Testis (tissue), 3 donors: ENCODE data around the gene MALAT1. TPM values are rescaled to one million over a fixed set of nuclear protein-coding genes. Genes with fewer than 3 reads are reported as not detected.

Source experiments
- DNase-seq: peaks from one replicate; pipeline ENCODE4 v3.0.0-alpha.2; 2019
- H3K27ac ChIP-seq, 2 donors: fragments of 200-600 bp; sonication (generic); one replicate each; pipeline ENCODE4 v1.5.1; 2019
- H3K27me3 ChIP-seq: fragments of 200-600 bp; sonication (generic); one replicate; pipeline ENCODE4 v1.5.1; 2019
- H3K36me3 ChIP-seq: fragments of 200-600 bp; sonication (generic); one replicate; pipeline ENCODE4 v1.5.1; 2017; ENCODE audit warnings: low read depth; ENCODE audit errors: missing control alignments
- H3K4me1 ChIP-seq: fragments of 200-600 bp; sonication (generic); one replicate; pipeline ENCODE4 v1.5.1; 2019
- H3K4me3 ChIP-seq, 2 donors: fragments of 200-600 bp; sonication (generic); one replicate each; pipeline ENCODE4 v1.5.1; 2017 to 2019
- H3K9me3 ChIP-seq: fragments of 200-600 bp; sonication (generic); one replicate; pipeline ENCODE4 v1.5.1; 2017
- POLR2A ChIP-seq: fragments of 450-650 bp; IDR thresholded peaks from one replicate; pipeline ENCODE4 v1.6.1; 2017; ENCODE audit warnings: antibody characterized with exemption, mild to moderate bottlenecking, moderate library complexity
- WGBS, 2 donors: methylation state at CpG; one replicate each; pipeline ENCODE4 v1.1.5; 2018; 5-methylcytosine and 5-hydroxymethylcytosine counted together
- intact Hi-C: fragments of 100-400 bp; cut with DNase I; formaldehyde crosslinking; loops from one replicate; pipeline ENCODE4 v1.15.1; 2023; ENCODE audit warnings: low total_unique reads
- polyA plus RNA-seq: library from polyadenylated mRNA; stranded (reverse); fragments of 350-450 nt; fragmentation: Illumina TruSeq; extraction: RNeasy Lipid Tissue Mini Kit (QIAGEN cat#74804); gene quantifications from one replicate; pipeline ENCODE4 v1.2.3, GENCODE V29; 2014; ENCODE audit warnings: low read depth, low replicate concordance; ENCODE audit not compliant: insufficient read depth
- total RNA-seq, 2 donors: library from RNA; depleted of rRNA; stranded (reverse); fragments of >200 nt; gene quantifications; one replicate each; pipeline ENCODE4 v1.2.3, GENCODE V29; 2016
- TF ChIP-seq, protein P1 (sequence below), 3 experiments: fragments of 450-650 bp in 2 of 3; fragments of 200-600 bp in 1 of 3; sonication (generic) in 1 of 3; IDR thresholded peaks; one replicate each; pipeline ENCODE4 v1.5.1; 2016 to 2019; ENCODE audit warnings: antibody characterized with exemption in 3 of 3, mild to moderate bottlenecking in 2 of 3, moderate library complexity in 1 of 3

The MALAT1 gene
- total and polyA plus RNA-seq, 3 donors from 2014 or later, result 26.7 to 9,314 (median 8,109) TPM

DNA sequence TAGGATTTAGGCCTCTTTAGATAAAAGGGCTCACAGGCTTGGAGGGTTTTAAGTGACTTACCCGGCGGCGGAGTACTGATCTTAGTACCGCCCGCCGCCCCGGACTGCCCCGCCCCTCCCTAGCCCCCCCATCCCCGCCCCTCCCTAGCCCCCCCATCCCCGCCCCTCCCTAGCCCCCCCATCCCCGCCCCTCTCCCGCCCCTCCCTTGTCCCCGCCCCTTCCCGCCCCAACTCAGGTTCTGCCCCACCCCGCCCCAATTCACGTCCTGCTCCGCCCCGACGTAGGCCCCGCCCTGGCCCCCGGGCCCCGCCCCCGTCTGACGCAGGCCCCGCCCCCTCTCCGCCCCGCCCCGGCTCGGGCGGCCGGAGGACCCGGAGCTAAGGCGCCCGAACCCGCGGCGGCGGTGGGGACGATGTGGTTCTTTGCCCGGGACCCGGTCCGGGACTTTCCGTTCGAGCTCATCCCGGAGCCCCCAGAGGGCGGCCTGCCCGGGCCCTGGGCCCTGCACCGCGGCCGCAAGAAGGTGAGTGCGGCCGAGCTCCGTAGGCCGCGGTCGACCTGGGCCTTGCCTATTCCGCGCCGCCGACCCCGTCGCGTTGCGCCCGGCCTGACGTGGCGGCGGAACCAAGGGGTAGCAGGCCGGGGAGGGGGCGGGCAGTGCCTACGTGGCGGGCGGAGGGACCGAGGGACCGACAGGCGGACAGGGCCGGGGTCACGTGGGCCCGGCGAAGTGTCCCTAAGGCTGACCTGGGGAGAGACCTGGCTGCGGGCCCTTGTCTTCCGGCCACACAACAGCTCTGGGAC, 26.1 kb downstream of the MALAT1 start, which contains the start of gene SCYL1:
Gene SCYL1, plus strand, starts transcription at position 343 of the 805 bp plus-strand sequence. Its CDS starts 71 bp downstream, at position 414.
- no peak for TF ChIP-seq POLR2A
- TF ChIP-seq, protein P1, sequence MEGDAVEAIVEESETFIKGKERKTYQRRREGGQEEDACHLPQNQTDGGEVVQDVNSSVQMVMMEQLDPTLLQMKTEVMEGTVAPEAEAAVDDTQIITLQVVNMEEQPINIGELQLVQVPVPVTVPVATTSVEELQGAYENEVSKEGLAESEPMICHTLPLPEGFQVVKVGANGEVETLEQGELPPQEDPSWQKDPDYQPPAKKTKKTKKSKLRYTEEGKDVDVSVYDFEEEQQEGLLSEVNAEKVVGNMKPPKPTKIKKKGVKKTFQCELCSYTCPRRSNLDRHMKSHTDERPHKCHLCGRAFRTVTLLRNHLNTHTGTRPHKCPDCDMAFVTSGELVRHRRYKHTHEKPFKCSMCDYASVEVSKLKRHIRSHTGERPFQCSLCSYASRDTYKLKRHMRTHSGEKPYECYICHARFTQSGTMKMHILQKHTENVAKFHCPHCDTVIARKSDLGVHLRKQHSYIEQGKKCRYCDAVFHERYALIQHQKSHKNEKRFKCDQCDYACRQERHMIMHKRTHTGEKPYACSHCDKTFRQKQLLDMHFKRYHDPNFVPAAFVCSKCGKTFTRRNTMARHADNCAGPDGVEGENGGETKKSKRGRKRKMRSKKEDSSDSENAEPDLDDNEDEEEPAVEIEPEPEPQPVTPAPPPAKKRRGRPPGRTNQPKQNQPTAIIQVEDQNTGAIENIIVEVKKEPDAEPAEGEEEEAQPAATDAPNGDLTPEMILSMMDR (IDR thresholded peaks at IDR 0.05), result no peak
- intact Hi-C loops, result no loop called here
- Histone ChIP-seq H3K27me3 (no peaks in the 10 kb centered on the region), H3K27ac (peak within 1 kb of the TSS; percentile 86 to 89), H3K4me3 (peak within 1 kb of the TSS; percentile 95 to 99), H3K4me1 (peaks cover 57% of the 10 kb centered on the region), H3K36me3 (no peaks in the 10 kb centered on the region), H3K9me3 (no peaks in the 10 kb centered on the region)
- WGBS, 2 donors, result 0 to 3% methylated on average over 20 to 47 of the region's 82 CpGs
- DNase-seq, result peak; percentile 86

DNA sequence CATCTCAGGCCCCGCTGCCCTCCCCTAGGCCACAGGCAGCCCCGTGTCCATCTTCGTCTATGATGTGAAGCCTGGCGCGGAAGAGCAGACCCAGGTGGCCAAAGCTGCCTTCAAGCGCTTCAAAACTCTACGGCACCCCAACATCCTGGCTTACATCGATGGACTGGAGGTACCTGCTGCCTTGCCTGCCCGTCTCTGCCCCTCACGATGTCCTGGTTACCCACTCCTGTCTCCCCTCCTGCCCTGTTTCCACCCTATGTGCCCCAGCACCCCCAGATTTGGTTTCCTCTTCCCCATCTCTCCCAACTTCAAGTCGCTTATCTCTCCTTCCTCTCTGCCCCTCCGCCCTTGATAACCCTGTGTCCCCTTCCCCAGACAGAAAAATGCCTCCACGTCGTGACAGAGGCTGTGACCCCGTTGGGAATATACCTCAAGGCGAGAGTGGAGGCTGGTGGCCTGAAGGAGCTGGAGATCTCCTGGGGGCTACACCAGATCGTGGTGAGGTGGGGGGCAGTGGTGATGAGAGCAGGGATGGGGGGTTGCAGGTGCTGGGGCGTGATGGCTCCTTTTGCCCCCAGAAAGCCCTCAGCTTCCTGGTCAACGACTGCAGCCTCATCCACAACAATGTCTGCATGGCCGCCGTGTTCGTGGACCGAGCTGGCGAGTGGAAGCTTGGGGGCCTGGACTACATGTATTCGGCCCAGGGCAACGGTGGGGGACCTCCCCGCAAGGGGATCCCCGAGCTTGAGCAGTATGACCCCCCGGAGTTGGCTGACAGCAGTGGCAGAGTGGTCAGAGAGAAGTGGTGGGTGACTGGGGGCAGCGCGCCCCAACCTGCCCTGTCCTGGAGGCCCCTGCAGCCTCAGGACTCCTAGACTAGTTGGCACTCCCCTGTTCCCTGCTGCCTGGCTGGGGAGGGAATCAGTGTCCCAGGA, 27.0 kb downstream of the MALAT1 start:
- WGBS, 2 donors, result 14 to 43% methylated on average over 17 to 31 of the region's 31 CpGs
- Histone ChIP-seq H3K4me3 (peak overlapping the region; percentile 95 to 99), H3K4me1 (peaks cover 61% of the 10 kb centered on the region), H3K36me3 (no peaks in the 10 kb centered on the region), H3K27ac (peak overlapping the region; percentile 85 to 89), H3K27me3 (no peaks in the 10 kb centered on the region), H3K9me3 (no peaks in the 10 kb centered on the region)
- no peak for DNase-seq
- TF ChIP-seq, protein P1 (IDR thresholded peaks at IDR 0.05), result no peak
- no peak for TF ChIP-seq POLR2A
- intact Hi-C loops, result no loop called here

DNA sequence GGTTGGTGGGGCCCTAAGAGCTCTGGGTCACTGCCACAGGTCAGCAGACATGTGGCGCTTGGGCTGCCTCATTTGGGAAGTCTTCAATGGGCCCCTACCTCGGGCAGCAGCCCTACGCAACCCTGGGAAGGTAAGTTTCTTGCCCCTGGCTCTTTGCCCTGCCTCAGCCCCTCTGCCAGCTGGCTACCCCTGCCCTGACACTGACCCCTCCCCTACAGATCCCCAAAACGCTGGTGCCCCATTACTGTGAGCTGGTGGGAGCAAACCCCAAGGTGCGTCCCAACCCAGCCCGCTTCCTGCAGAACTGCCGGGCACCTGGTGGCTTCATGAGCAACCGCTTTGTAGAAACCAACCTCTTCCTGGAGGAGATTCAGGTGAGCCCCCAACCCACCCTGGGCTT, 27.9 kb downstream of the MALAT1 start:
- intact Hi-C loops, result no loop called here
- TF ChIP-seq, protein P1 (IDR thresholded peaks at IDR 0.05), result no peak
- no peak for TF ChIP-seq POLR2A
- H3K4me1 ChIP-seq, result peaks cover 61% of the 10 kb centered on the region
- no peak overlapping the region for H3K4me3 ChIP-seq
- no peaks in the 10 kb centered on the region for H3K9me3 ChIP-seq
- H3K36me3 ChIP-seq, result no peaks in the 10 kb centered on the region
- no peak overlapping the region for H3K27ac ChIP-seq
- no peaks in the 10 kb centered on the region for H3K27me3 ChIP-seq
- DNase-seq, result no peak
- WGBS, 2 donors, result 87 to 91% methylated on average over 5 to 6 of the region's 8 CpGs

DNA sequence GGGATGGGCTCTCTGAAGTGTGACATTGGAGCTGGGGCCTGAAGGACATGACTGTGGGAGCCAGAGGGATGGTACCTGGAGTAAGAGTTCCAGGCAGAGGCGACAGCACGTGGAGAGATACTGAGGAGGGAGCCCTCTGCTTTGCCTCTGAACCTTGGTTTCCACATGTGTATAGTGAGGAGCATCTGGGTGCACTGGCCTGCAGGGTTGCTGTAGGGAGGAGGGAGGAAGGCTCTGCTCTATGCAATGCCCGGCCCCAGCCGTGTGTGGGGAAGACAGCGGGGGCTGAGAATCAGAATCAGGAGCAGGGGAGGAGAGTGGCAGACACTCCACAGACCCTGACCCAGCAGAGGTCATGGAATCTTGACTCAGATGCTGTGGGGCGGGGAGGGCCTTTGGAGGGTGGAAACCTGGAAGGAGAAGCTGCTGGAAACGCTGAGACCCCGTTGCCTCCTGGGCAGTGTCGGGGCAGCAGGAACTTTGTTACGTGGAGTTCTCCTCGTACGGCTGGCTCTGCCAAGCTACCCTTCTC, 30.0 kb downstream of the MALAT1 start:
- H3K9me3 ChIP-seq, result no peaks in the 10 kb centered on the region
- WGBS, 2 donors, result 41 to 43% methylated on average over 12 of the region's 12 CpGs
- no peak for DNase-seq
- intact Hi-C loops, result no loop called here
- H3K36me3 ChIP-seq, result no peaks in the 10 kb centered on the region
- no peaks in the 10 kb centered on the region for H3K27me3 ChIP-seq
- no peak overlapping the region for H3K4me3 ChIP-seq
- peaks cover 40% of the 10 kb centered on the region for H3K4me1 ChIP-seq
- peak overlapping the region; percentile 59 to 61 for H3K27ac ChIP-seq
- TF ChIP-seq, protein P1 (IDR thresholded peaks at IDR 0.05), result no peak
- TF ChIP-seq POLR2A, result no peak
